NCI-H345 (cell line): ENCODE measurements around the gene AP4S1.
"Not testable (repeated sequence)": the region's sequence is repeated elsewhere in the genome, so short reads cannot be mapped to it uniquely, and the experiment has no call there.

Experiments used
- DNase-seq: peaks from one replicate; lab custom pipeline; 2025; lab: John Stamatoyannopoulos, UW

The AP4S1 gene

GRCh38 chr14:31025367-31026076 lies at the start of gene AP4S1:
TSS of gene AP4S1 (plus strand) at chr14:31025649. CDS start at chr14:31066197, 40,548 bp downstream.
- peak; percentile 47 for DNase-seq

- no peak for DNase-seq
These were observed 47.7 kb upstream of the AP4S1 start for GRCh38 chr14:30977752-30978151.

GRCh38 chr14:30980106-30980704 lies 45.2 kb upstream of the AP4S1 start:
- DNase-seq, result peak; percentile 42

GRCh38 chr14:30980980-30981379 lies 44.5 kb upstream of the AP4S1 start:
- no peak for DNase-seq

- no peak for DNase-seq
These were observed 42.9 kb upstream of the AP4S1 start for GRCh38 chr14:30982533-30982932.

GRCh38 chr14:30983858-30984257 lies 41.6 kb upstream of the AP4S1 start:
- no peak for DNase-seq

- DNase-seq, result no peak
These were observed 39.7 kb upstream of the AP4S1 start for GRCh38 chr14:30985796-30986195.

- DNase-seq, result no peak
These were observed 36.9 kb upstream of the AP4S1 start for GRCh38 chr14:30988509-30988908.

- DNase-seq, result no peak
These were observed 34.7 kb upstream of the AP4S1 start for GRCh38 chr14:30990770-30991169.

- DNase-seq, result no peak
These were observed 34.0 kb upstream of the AP4S1 start for GRCh38 chr14:30991408-30991807.

- no peak for DNase-seq
These were observed 32.4 kb upstream of the AP4S1 start for GRCh38 chr14:30993071-30993470.

- DNase-seq, result no peak
These were observed 30.5 kb upstream of the AP4S1 start for GRCh38 chr14:30994681-30995620.

GRCh38 chr14:30995689-30996088 lies 29.8 kb upstream of the AP4S1 start:
- no peak for DNase-seq

- no peak for DNase-seq
These were observed 28.4 kb upstream of the AP4S1 start for GRCh38 chr14:30996892-30997659.

- DNase-seq, result no peak
These were observed 27.2 kb upstream of the AP4S1 start for GRCh38 chr14:30998100-30998706.

- DNase-seq, result no peak
These were observed 26.2 kb upstream of the AP4S1 start for GRCh38 chr14:30999038-30999773.

- DNase-seq, result no peak
These were observed 24.7 kb upstream of the AP4S1 start for GRCh38 chr14:31000629-31001338.

GRCh38 chr14:31001339-31001658 lies 24.1 kb upstream of the AP4S1 start:
- DNase-seq, result no peak

- DNase-seq, result no peak
These were observed 22.2 kb upstream of the AP4S1 start for GRCh38 chr14:31003284-31003683.

- DNase-seq, result not testable (repeated sequence)
These were observed 21.4 kb upstream of the AP4S1 start for GRCh38 chr14:31004007-31004406.
